GM19193 (cell line): ENCODE measurements around the gene NRDE2.

Experiments
- POLR2A ChIP-seq: IDR thresholded peaks from 4 replicates; pipeline ENCODE4 v1.6.1; 2011; ENCODE audit not compliant: insufficient read depth, insufficient read length; ENCODE audit errors: extremely low read depth

NRDE2 gene, protein sequence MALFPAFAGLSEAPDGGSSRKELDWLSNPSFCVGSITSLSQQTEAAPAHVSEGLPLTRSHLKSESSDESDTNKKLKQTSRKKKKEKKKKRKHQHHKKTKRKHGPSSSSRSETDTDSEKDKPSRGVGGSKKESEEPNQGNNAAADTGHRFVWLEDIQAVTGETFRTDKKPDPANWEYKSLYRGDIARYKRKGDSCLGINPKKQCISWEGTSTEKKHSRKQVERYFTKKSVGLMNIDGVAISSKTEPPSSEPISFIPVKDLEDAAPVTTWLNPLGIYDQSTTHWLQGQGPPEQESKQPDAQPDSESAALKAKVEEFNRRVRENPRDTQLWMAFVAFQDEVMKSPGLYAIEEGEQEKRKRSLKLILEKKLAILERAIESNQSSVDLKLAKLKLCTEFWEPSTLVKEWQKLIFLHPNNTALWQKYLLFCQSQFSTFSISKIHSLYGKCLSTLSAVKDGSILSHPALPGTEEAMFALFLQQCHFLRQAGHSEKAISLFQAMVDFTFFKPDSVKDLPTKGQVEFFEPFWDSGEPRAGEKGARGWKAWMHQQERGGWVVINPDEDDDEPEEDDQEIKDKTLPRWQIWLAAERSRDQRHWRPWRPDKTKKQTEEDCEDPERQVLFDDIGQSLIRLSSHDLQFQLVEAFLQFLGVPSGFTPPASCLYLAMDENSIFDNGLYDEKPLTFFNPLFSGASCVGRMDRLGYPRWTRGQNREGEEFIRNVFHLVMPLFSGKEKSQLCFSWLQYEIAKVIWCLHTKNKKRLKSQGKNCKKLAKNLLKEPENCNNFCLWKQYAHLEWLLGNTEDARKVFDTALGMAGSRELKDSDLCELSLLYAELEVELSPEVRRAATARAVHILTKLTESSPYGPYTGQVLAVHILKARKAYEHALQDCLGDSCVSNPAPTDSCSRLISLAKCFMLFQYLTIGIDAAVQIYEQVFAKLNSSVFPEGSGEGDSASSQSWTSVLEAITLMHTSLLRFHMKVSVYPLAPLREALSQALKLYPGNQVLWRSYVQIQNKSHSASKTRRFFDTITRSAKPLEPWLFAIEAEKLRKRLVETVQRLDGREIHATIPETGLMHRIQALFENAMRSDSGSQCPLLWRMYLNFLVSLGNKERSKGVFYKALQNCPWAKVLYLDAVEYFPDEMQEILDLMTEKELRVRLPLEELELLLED

GRCh38 chr14:90331497-90332270, at the start of gene NRDE2:
Gene NRDE2 (minus strand): TSS chr14:90331941. CDS start chr14:90331904, 37 bp downstream.
- TF ChIP-seq POLR2A: peak; percentile 77

- no peak for TF ChIP-seq POLR2A
Observed at GRCh38 chr14:90381011-90381786, 49.5 kb upstream of the NRDE2 start.

- TF ChIP-seq POLR2A: no peak
Observed at GRCh38 chr14:90379106-90379505, 47.4 kb upstream of the NRDE2 start.

DNA sequence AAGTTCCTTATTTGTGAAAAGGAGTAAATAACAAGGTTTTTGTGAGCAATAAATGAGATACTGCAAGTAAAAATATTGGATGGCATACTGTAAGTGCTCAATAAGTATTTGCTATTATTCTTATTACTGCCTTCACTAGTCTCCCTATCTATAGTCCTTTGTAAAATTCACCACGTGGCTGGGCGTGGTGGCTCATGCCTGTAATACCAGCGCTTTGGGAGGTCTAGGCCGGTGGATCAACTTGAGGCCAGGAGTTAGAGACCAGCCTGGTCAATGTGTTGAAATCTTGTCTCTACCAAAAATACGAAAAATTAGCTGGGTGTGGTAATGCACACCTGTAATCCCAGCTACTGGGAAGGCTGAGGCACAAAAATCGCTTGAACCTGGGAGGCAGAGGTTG, 46.5 kb upstream of the NRDE2 start:
- no peak for TF ChIP-seq POLR2A

- no peak for TF ChIP-seq POLR2A
Observed at GRCh38 chr14:90375934-90376333, 44.2 kb upstream of the NRDE2 start.

GRCh38 chr14:90374813-90375212, 43.1 kb upstream of the NRDE2 start:
- no peak for TF ChIP-seq POLR2A

DNA sequence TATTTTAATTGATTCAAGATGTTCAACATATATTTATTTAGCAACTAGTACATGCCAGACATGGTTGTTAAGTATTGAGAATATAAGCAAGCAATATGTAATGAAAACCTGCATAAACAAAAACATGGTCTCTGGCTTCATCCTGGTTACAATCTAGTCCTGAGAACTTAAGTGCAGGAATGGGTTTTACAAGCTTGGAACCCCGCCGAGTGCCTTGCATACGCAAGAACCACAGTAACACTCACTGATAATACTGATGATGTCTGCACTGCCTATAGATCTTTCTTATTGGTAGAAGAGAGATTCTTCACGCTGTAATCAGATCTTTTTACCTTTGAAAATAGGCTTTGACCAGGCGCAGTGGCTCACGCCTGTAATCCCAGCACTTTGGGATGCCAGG, 42.1 kb upstream of the NRDE2 start:
- no peak for TF ChIP-seq POLR2A

GRCh38 chr14:90368946-90369721, 37.4 kb upstream of the NRDE2 start:
- no peak for TF ChIP-seq POLR2A

- no peak for TF ChIP-seq POLR2A
Observed at GRCh38 chr14:90362558-90362896, 30.8 kb upstream of the NRDE2 start.

GRCh38 chr14:90361865-90362557, 30.3 kb upstream of the NRDE2 start:
- TF ChIP-seq POLR2A: no peak

- TF ChIP-seq POLR2A: no peak
Observed at GRCh38 chr14:90358359-90358758, 26.6 kb upstream of the NRDE2 start.

GRCh38 chr14:90356925-90357324, 25.2 kb upstream of the NRDE2 start:
- TF ChIP-seq POLR2A: no peak

DNA sequence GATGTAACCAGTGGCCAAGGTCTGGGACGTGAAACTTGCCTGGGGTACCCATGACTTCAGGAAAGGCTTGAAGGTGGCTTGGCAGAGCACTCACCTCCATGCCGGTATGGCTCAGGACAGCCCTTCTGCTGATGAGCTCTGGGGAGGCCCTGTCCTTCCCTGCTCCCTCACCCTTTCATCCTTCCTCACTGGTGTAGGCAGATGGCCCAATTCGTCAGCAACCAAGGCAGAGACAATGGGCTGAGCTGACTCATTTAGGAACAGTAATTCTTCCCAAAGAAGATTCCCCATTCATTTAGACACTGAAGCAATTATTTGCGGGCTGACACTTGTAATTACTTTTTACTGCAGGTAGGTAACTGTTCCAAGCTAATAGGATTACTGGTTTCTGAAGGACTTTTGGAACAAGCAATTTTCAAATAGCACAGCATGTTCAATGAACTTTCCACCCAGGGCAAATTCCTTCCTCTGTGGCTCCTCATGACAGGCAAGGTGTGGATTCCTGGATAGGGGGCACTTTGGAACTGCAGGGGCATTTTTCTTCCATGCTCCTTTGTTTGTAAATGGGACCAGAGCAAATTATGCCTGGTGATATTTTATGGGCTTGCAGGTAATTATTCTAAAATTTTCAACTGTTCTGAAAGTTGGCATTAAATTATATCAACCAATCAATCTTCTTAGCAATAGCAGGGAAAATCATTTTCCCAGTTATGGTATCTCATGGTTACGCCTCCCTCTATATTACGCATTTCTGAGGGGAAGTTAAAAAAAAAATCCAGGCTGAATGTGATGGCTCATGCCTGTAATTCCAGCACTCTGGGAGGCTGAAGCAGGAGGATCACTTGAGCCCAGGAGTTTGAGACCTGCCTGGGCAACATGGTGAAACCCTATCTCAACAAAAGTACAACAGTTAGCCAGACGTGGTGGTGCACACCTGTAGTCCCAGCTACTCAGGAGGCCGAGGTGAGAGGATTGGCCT, 24.1 kb upstream of the NRDE2 start:
- TF ChIP-seq POLR2A: no peak
